ACC112 (cell line): ENCODE measurements around the gene AP2A2.
A peak's percentile ranks its signal among the peaks of the same experiment; 100 is the strongest.

ENCODE experiments used
- H2AFZ ChIP-seq: fragments of 200-600 bp; sonication (generic); one replicate; pipeline ENCODE4 v1.6.0; 2017; ENCODE audit warnings: antibody characterized with exemption, low read length; ENCODE audit not compliant: unreplicated experiment
- H3K27ac ChIP-seq: fragments of 200-600 bp; sonication (generic); 2 replicates; pipeline ENCODE4 v1.5.1; 2014; ENCODE audit warnings: low read depth, mild to moderate bottlenecking, antibody characterized with exemption, low read length, moderate library complexity
- H3K27me3 ChIP-seq: fragments of 200-600 bp; sonication (generic); 2 replicates; pipeline ENCODE4 v1.6.1; 2014; ENCODE audit warnings: mild to moderate bottlenecking, antibody characterized with exemption, low read length, moderate library complexity, mixed read lengths; ENCODE audit not compliant: insufficient read depth
- H3K36me3 ChIP-seq: fragments of 200-600 bp; sonication (generic); 2 replicates; pipeline ENCODE4 v1.6.1; 2016; ENCODE audit warnings: mild to moderate bottlenecking, antibody characterized with exemption, low read length, moderate library complexity, mixed read lengths; ENCODE audit not compliant: insufficient read depth
- H3K4me1 ChIP-seq: fragments of 200-600 bp; sonication (generic); one replicate; pipeline ENCODE4 v1.6.1; 2016; ENCODE audit warnings: low read length, mixed read lengths; ENCODE audit not compliant: insufficient read depth, unreplicated experiment, control insufficient read depth
- H3K4me3 ChIP-seq: fragments of 200-600 bp; sonication (generic); 2 replicates; pipeline ENCODE4 v1.5.1; 2014; ENCODE audit warnings: mild to moderate bottlenecking, low read depth, low read length
- H3K79me2 ChIP-seq: fragments of 200-600 bp; sonication (generic); one replicate; pipeline ENCODE4 v1.6.0; 2016; ENCODE audit warnings: low read length; ENCODE audit not compliant: control insufficient read depth, unreplicated experiment, insufficient read depth

AP2A2 gene

GRCh38 chr11:925496-926301, at the start of gene AP2A2:
AP2A2 (plus strand) TSS chr11:925870; CDS start chr11:926022, 152 bp downstream.
- Histone ChIP-seq H3K79me2 (peaks cover 44% of the 10 kb centered on the region), H3K4me1 (peaks cover 7% of the 10 kb centered on the region), H3K36me3 (no peaks in the 10 kb centered on the region), H3K27ac (peak within 1 kb of the TSS; percentile 81), H3K27me3 (no peaks in the 10 kb centered on the region), H3K4me3 (peak within 1 kb of the TSS; percentile 97), H2AFZ (peak within 1 kb of the TSS; percentile 96)

DNA sequence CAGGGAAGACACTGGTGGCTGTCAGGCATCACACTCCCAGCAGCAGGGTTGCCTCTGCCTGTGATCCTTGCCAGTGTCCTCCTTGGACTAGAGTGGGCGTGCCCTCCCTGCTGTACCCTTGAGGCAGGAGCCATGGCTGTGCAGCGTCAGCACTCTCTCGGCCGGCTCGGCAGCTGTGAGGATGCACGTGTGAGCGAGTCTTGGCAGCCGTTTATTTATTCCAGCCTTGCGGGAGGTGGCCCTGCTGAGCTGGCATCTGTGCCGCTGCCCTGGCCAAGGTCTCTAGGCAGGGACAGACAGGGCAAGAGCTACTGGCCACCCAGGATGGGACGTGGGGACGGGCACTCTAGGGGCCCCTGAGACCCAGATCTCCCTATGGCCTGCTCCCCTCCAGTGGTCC, 49.1 kb upstream of the AP2A2 start:
- Histone ChIP-seq H3K4me1 (peaks cover 2% of the 10 kb centered on the region), H3K79me2 (no peaks in the 10 kb centered on the region), H3K36me3 (peaks cover 7% of the 10 kb centered on the region; the same call in 1 of the 2 replicates), H3K4me3 (no peak overlapping the region), H3K27me3 (no peaks in the 10 kb centered on the region), H3K27ac (no peak overlapping the region), H2AFZ (no peak overlapping the region)

- Histone ChIP-seq H3K27me3 (no peaks in the 10 kb centered on the region), H2AFZ (no peak overlapping the region), H3K79me2 (no peaks in the 10 kb centered on the region), H3K4me1 (no peaks in the 10 kb centered on the region), H3K27ac (no peak overlapping the region), H3K36me3 (peaks cover 7% of the 10 kb centered on the region; the same call in 1 of the 2 replicates), H3K4me3 (no peak overlapping the region)
Observed at GRCh38 chr11:877565-877964, 48.1 kb upstream of the AP2A2 start.

DNA sequence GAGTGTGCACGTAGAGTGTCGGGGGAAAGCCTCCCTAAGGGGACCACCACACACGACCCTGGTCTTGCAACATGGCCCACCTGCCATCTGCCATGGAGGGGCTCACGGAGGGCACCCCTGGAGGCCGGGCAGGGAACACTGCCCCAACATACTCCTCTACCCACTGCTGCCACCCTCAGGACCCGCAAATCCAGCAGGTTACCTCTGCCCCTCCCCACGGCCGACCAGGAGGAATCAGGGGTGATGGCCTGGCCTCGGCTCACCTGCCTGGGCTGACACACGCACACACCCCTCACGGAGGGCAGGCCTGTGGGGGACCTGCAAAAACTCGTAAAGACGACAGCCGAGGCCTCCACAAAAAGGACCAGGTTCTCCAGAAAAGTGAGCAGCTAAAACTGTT, 45.2 kb upstream of the AP2A2 start:
- Histone ChIP-seq H2AFZ (no peak overlapping the region), H3K79me2 (no peaks in the 10 kb centered on the region), H3K27ac (no peak overlapping the region), H3K4me1 (no peaks in the 10 kb centered on the region), H3K36me3 (peaks cover 7% of the 10 kb centered on the region; the same call in 1 of the 2 replicates), H3K27me3 (no peaks in the 10 kb centered on the region), H3K4me3 (no peak overlapping the region)

- H3K36me3 ChIP-seq: peaks cover 7% of the 10 kb centered on the region; the same call in 1 of the 2 replicates
- no peaks in the 10 kb centered on the region for H3K79me2 ChIP-seq
- H3K27me3 ChIP-seq: no peaks in the 10 kb centered on the region
- no peak overlapping the region for H2AFZ ChIP-seq
- no peak overlapping the region for H3K4me3 ChIP-seq
- no peak overlapping the region for H3K27ac ChIP-seq
- H3K4me1 ChIP-seq: no peaks in the 10 kb centered on the region
Observed at GRCh38 chr11:882596-882995, 43.1 kb upstream of the AP2A2 start.

DNA sequence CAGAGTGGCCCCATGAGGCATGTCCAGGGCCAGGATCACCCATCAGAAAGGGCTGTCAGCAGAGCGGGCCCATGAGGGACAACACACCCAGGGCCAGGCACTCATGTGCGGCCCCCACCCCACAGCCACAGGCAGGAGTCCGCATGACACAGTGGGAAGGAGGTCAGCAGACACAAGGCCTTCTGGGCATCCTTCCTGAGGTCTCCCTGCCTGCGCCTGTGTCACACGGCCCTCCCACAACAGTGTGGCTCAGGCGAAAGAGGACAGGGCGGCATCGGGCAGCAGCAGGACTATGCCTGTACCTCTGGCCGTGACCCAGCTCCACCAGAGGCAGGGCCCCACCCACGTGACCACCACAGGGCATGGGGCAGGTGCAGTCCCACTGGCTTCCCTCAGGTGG, 42.1 kb upstream of the AP2A2 start:
- Histone ChIP-seq H3K27ac (no peak overlapping the region), H3K27me3 (no peaks in the 10 kb centered on the region), H3K36me3 (peaks cover 4% of the 10 kb centered on the region; the same call in 1 of the 2 replicates)

GRCh38 chr11:884578-885070, 41.0 kb upstream of the AP2A2 start:
- no peaks in the 10 kb centered on the region for H3K79me2 ChIP-seq
- H3K4me3 ChIP-seq: no peak overlapping the region
- H3K4me1 ChIP-seq: no peaks in the 10 kb centered on the region
- H3K36me3 ChIP-seq: no peaks in the 10 kb centered on the region
- no peaks in the 10 kb centered on the region for H3K27me3 ChIP-seq
- H3K27ac ChIP-seq: no peak overlapping the region
- no peak overlapping the region for H2AFZ ChIP-seq

More for the DNA sequence above, 42.1 kb upstream of the AP2A2 start:
- no peaks in the 10 kb centered on the region for H3K79me2 ChIP-seq
- no peaks in the 10 kb centered on the region for H3K4me1 ChIP-seq
- no peak overlapping the region for H2AFZ ChIP-seq
- no peak overlapping the region for H3K4me3 ChIP-seq

DNA sequence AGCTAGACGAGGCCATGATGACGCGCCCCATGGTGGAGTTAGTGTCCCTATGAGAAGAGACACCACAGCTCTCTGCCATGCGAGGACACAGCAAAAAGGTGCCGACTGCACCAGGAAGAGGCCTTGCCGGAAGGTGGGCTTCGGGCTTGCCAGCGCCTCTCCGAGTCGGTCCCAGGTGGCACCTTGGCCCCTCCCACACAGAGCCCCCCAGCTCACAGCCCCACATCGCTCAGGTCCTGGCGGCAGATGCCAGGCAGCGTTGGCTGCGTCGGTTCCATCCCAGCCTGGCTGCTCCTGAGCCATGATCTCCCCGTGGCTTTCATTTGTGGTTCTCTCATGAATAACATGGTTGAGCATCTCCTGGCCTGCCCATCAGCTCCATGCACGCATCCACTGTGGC, 39.1 kb upstream of the AP2A2 start:
- no peaks in the 10 kb centered on the region for H3K4me1 ChIP-seq
- no peak overlapping the region for H3K4me3 ChIP-seq
- no peak overlapping the region for H3K27ac ChIP-seq
- no peaks in the 10 kb centered on the region for H3K79me2 ChIP-seq
- H3K36me3 ChIP-seq: no peaks in the 10 kb centered on the region
- no peak overlapping the region for H2AFZ ChIP-seq
- H3K27me3 ChIP-seq: no peaks in the 10 kb centered on the region

DNA sequence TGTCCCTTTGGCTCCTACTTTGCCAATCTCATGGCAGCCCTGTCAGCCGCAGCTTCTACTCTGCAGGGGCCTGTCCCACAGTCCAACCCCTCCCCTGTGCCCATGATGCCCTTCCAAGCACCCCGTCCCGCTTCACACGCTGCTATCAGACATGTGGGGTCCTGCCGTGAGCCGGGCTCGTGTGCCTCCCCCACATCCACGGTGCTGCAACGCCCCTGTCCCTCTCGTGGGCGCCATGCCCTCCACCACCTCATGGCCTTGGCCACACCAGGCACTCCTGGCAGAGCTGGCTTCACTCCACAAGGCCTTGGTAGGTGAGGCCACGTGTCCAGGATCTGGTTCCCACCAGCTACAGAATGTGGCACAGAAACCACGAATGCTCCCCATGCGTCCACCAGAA, 38.1 kb upstream of the AP2A2 start:
- H3K79me2 ChIP-seq: no peaks in the 10 kb centered on the region
- H3K27me3 ChIP-seq: no peaks in the 10 kb centered on the region
- no peak overlapping the region for H3K4me3 ChIP-seq
- no peaks in the 10 kb centered on the region for H3K36me3 ChIP-seq
- no peaks in the 10 kb centered on the region for H3K4me1 ChIP-seq
- H3K27ac ChIP-seq: no peak overlapping the region
- H2AFZ ChIP-seq: no peak overlapping the region

DNA sequence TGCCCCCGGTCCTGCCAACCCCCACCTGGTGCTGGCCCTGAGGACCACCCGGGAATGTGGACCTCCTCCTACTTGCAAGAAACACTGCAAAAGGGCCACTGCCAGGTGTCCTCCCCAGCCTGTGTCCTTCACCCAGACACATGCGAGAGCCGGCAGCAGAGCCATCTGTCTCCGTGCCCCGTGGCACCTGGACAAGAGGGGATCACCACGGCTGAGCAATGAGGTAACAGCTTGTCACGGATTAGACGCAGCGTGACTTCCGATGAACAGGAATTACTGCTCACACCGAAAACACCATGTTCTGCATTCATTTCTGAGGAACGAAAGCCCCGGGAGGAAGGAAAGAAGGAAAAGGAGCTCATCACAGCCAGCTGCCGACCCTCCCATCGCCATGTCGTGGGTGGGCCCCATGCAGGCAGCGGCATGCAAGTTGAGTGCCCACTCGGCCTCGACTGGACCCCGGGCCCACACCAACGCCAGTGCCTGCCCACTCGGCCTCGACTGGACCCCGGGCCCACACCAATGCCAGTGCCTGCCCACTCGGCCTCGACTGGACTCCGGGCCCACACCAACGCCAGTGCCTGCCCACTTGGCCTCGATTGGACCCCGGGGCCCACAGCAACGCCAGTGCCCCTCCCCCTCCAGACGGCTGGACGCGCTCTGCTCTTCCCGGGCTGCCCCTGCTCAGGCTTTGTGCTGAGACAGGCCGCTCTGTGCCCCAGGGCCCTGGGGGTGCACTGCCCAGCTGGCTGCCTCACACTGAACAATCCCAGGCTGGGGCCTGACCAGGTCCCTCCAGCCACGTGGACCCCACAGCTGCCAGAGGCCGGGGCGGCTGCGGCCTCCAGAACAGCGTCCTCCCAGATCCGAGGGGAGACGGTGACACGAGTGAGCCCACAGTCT, 37.1 kb upstream of the AP2A2 start:
- no peaks in the 10 kb centered on the region for H3K79me2 ChIP-seq

More for the DNA sequence above, 37.1 kb upstream of the AP2A2 start:
- no peak overlapping the region for H3K27ac ChIP-seq
- no peak overlapping the region for H3K4me3 ChIP-seq
- no peaks in the 10 kb centered on the region for H3K4me1 ChIP-seq
- H3K36me3 ChIP-seq: no peaks in the 10 kb centered on the region
- H3K27me3 ChIP-seq: no peaks in the 10 kb centered on the region
- H2AFZ ChIP-seq: no peak overlapping the region
